Stimulated activated CD8-positive, alpha-beta memory T cell treated with anti-CD3 and anti-CD28 coated beads, Interleukin-4, amount 100 ng/mL, for 24 hours (primary cell): ENCODE data around the gene MAFG.
"Not testable (repeated sequence)": the region's sequence is repeated elsewhere in the genome, so short reads cannot be mapped to it uniquely, and the experiment has no call there.

Experiments
- DNase-seq: peaks from one replicate; pipeline ENCODE4 v3.0.0-alpha.2; 2020; ENCODE audit warnings: low read depth

Gene MAFG

DNA sequence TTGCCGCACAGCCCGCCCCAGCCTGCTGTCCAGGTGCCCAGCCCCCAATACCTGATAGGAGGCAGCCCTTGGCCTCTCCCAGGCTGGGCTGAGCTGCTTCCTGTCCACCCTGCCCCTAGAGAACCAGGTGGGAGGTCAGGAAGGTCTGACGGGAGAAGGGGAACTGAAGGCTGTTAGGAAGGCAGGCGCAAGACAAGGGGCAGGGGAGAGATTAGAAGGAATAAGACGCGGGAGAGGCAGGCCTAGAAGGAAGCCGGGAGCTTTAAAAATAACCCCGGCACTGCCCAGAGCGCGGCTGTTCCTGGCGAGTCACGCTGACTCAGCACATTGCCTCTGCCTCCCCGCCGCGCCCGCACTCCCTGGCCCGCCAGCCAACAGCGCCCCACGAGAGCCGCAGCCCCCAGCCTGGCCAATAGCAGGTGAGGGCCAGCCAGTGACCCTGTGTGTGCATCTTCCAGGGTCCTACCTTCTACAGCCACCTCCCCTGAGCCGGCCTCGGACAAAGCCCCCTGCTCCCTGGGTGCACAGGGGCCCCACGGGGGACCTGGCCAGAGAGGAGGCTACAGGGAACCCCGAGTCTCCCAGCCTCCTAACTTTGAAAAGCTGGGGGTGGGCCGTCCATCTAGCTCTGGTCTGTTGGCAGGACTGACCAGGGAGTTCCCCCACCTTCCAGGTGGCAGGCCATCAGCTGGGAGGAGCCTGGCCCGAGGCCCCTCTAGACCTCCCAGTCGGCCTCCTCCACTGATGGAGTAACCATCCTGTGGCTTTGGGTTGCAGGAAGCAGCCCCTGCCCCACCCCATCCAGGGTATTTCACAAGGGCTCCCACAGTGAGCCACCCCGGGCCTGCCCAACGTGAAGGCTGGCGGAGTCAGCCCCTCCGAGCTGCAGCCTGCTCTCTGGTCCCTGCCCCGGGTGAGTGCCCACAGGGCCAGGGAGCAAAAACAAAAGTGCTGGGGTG is 4.0 kb downstream of the MAFG start:
- DNase-seq, result no peak

GRCh38 chr17:81922566-81923301 is 4.8 kb downstream of the MAFG start:
- DNase-seq, result no peak

DNA sequence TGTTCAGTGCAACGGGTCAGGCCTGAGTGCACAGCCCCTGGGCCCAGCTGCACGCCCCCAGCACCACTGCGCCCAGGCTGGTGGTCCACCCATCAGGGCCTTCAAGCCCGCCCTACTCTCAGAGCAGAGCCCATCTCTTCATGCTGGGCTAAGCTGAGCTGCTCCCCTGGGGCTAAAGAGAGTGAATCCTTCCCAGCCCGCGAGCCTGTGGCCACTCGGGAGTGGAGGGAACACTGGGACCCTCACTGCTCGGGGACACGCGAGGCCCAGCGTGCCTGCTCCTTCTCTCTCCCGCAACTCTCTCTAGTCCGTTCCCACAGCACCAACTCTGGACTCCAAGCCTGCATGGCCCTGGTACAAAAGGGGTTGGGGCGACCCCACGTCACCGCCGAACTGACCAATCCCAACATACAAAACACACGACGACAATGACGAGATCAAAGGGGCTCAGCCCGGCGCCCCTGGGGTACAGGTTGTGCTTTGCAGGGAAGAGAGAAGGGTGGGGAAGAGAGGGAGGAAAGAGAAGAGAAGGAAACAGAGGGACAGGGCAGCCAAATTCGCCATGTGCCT is 5.5 kb downstream of the MAFG start:
- no peak for DNase-seq

- no peak for DNase-seq
Measured at GRCh38 chr17:81921537-81921862, 6.0 kb downstream of the MAFG start.

DNA sequence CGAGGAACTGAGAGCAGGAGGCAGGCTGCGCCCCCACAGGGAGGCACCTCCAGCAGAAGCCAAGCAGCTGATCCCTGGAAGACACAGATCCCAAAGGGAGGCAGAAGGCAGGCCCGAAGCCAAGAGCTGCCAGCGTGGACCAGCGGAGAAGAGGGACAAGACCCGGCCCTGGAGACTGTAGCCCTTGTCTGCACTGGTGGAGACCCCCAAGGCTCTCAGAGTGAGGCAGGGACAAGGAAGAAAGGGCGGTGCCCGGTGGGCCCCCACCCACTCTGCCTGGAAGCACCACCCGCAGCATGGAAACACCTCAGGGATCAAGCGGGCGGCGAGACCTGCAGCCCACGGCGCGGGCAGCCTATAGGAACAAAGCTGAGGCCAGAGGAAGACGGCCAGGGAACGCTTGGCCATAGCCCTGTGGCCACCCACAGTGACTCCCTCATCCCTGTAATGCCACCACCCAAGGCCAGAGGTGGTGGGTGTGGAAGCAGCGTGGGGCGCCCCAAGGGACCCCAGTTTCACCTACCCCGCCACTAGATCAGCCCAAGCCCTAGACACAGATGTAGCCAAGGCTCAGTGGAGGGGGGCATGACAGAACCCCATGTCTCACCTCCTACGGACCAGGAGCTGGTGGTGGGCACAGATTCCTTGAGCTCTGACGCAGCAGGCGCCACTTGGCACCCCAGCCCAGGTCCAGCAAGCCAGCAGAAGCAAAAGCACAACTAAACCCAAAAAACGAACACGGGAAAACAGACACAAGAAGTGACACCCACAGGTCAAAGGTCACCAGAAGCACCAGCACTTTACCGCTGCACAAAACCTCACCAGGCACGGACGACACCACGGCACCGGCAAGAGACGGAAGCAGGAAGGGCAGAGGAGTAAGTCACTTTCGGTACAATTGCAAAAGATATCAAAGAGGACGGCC is 6.7 kb downstream of the MAFG start:
- DNase-seq, result no peak

DNA sequence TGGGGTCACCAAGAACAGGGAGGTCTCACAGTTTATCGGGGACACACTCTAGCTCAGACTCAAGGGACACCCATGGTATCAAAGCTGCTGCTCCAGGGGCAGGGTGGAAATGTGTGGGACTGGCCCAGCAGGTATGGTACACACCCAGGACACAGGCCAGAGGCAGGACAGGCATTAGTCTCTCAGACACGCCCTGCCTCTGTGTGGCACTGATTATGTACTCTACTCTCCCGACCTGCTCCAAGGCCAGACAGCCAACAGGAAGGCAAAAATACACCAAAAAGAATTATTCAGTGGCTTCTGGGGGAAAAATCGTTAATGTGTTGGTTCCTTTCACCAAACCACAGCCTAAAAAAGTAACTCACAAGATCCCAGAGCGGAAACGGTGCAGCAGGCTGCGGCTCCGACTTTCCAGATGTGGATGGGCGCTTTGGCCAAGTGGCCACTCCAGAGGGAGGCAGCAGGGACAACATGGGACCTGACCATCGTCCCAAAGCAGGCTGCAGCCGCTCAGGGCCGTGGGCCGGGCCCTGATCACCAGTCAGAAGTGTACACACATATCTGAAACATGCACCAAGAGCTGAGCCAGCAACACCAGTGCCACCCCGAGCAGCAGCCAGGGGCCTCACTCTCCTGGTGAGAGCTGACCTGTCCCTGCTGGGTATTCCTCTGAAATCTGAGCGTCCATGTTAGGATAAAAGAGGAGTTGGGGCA is 8.5 kb downstream of the MAFG start:
- DNase-seq, result no peak

- not testable (repeated sequence) for DNase-seq
Measured at GRCh38 chr17:81918333-81918669, 9.2 kb downstream of the MAFG start.

DNA sequence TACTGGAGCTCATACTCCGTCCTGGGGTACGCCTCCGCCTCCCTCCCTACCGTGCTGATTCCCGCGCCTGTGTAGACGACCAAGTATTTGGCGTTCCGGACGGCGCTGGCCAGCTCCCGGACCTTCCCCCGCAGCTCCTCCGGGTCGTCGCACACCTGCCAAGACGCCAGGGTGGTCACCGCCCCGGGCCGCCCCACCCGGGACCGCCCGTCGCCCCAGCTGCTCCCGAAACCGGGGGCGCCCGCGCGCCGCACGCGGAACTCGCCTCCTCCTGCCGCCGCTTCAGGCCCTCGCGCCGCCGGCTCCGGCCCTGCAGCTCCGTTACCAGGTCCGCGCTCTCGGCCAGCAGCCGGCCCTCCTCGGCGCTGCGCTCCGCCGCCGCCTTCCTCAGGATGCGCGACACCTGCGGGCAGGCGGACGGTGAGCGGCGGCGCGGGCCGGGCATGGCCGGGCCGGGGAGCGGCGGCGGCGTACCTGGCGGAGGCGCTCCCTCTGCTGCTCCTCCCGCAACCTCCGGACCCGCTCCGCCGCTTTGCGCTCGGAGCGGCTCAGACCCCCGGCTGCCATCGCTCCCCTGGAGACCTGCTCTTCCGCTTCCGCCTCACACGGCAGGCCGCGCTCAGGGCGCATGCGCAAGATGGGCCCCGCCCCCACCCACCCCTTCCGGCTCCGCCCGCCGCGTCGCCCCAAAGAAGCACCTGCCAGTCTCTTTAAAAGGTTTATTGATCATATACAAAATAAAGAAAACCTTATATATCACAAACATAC is 9.8 kb downstream of the MAFG start, which contains the start of gene SIRT7:
TSS of gene SIRT7 (minus strand) at position 612 of the 768 bp plus-strand sequence. CDS start at position 567, 45 bp downstream.
- peak; percentile 63 for DNase-seq

DNA sequence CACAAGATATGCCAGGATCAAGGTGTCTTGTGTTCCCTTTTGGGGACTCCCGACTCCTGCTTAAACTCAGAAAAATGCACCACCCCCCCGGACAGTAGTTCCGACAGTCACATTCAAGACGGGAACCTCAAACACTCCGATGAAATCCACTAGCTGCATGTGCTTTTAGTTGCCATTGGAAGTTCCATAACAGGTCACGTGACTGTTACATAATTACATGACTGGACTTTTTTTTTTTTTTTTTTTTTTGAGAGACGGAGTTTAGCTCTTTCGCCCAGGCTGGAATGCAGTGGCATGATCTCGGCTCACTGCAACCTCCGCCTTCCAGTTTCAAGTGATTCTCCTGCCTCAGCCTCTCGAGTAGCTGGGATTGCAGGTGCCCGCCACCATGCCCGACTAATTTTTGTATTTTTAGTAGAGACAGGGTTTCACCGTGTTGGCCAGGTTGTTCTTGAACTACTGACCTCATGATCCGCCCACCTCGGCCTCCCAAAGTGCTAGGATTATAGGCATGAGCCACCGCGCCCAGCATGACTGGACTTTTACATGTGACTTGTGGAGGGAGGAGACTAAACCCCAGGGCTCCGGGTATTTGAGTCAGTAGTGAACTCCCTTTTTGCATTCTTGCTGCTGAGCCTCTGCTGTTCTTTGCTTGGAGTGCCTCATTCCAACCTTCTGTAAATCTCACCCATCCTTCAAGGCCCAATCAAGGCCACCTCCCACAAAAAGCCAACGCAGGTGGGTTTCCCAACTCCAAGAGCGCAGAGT is 11.1 kb downstream of the MAFG start:
- no peak for DNase-seq

DNA sequence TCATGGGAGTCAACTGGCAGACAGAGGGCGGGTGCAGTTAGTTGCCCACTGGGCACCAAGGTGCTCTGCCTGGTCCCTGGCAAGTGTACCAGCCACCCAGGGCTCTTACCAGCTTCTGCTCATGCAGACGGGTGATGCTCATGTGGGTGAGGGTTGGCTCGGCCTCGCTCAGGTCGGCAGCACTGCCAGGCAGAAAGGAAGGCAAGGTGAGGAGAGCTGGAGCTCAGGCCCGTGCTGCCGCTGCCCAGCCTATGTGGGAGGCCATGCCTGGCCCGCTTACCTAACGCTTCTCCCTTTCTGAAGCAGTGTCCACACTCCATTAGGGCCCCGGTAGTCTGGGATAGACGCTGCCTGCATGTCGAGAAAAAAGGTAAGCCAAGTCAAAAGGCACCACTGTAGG is 12.2 kb downstream of the MAFG start:
- no peak for DNase-seq

DNA sequence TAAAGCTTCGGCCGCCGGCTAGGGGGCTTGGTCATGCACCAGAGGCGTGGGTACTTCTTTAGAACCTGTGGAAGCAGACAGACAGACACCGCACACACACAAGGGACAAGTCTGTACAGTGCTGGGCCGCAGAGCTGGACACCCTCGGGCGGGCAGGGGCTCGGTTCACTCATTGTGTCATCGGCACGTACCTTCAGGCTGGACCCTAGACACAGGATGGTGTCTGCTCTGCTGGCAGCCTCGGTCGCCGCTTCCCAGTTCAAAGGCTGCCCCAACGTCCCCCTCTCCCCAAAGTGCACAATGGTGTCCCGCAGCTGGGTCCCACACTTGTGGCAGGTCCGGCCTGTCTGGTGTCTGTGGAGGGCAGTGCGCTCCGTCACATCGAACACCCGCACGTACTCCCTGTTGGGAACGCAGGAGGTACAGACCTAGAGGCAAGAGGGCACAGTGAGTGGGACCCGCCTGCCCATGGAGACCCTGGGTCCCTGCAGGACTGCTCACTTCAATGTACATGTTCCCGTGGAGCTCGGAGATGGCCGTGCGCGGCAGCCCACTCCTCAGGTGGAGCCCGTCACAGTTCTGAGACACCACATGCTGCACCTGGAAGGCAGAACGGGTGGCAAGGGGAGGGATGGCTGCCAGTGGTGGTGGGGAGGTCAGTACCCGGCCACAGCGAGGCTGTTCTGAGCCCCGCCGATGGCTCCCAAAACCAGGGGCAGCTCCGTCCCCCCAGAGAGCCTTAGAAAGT is 13.3 kb downstream of the MAFG start:
- no peak for DNase-seq

GRCh38 chr17:81913394-81914102 is 14.0 kb downstream of the MAFG start:
- DNase-seq, result no peak

GRCh38 chr17:81912441-81913309 is 14.9 kb downstream of the MAFG start:
- no peak for DNase-seq

DNA sequence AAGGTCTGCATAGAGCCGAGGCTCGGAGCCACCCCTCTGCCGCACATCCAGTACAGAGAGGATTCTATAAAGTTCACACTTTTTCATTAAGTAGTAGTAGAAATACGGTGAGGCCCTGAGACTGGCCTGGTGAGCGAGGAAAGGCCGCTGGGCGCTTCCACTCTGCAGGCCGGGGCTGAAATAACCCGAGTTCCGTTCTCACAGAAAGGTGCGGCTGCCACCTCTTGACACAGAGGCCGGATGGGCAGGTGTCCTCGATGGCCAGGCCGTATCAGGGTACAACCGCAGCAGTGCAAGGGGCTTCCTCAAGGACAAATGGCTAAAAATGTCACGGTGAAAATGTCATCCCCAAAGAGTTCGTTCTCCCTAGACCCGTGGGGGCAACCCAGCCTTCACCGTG is 15.6 kb downstream of the MAFG start:
- no peak for DNase-seq

DNA sequence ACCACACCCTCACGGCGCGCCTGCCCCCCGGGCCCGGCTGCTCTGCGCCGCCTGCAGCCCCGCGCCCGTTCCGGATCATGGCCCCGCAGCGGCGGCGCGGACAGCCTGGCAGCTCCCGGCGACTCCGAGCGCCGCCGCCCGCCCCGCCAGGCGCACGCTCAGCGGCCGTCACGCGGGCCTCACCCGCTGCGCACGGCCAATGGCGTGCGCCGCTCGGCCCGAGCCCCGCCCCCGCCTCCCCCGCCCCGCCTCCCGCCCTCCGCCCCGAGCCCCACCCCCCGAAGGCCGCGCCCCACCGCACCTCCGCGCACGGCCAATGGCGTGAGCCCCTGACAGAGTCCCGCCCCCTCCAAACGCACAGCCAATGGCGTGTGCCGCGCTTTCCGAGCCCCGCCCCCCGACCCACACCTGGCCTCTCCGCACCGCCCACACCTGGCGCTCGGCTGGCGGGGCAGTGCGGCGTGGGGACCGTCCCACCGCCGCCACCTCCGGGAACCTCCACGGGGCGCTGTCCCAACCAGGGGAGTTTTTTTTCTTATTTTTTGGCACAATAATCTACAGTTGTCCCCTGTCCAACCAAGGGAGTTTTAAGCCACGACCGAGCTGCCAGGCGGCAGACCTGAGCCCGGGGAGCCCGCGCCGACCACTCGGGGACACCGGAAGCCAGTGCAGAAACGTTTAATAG is 16.1 kb downstream of the MAFG start, which contains the start of gene PCYT2:
TSS of gene PCYT2 (minus strand) at position 123 of the 685 bp plus-strand sequence. CDS start at position 79, 44 bp downstream.
- peak; percentile 85 for DNase-seq

DNA sequence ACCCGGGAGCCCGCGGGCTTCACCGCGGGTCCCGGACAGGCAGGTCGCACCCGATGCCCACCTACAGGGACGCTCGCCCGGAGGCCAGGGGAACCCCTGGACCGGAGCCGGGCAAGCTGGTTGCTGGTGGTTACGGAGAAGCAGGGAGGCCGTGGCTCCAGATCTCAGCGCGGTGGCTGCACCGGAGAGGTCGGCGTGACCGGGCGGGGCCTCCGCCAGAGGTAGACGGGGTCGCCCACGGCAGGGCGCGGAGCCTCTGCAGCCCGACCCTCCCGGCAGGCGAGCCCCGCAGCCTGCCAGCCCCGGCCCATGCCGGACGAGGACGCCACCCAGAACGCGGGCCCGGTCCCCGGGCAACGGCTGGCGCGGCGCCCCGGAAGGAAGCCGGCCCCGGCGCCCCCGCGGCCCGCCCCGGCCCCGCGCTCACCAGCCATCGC is 16.7 kb downstream of the MAFG start:
- no peak for DNase-seq
